GM04503 (cell line): ENCODE data around the gene PTH1R.

ENCODE experiments used
- DNase-seq: peaks from one replicate; pipeline ENCODE4 v3.0.0-alpha.2; 2012; ENCODE audit warnings: low read depth

The PTH1R gene

DNA sequence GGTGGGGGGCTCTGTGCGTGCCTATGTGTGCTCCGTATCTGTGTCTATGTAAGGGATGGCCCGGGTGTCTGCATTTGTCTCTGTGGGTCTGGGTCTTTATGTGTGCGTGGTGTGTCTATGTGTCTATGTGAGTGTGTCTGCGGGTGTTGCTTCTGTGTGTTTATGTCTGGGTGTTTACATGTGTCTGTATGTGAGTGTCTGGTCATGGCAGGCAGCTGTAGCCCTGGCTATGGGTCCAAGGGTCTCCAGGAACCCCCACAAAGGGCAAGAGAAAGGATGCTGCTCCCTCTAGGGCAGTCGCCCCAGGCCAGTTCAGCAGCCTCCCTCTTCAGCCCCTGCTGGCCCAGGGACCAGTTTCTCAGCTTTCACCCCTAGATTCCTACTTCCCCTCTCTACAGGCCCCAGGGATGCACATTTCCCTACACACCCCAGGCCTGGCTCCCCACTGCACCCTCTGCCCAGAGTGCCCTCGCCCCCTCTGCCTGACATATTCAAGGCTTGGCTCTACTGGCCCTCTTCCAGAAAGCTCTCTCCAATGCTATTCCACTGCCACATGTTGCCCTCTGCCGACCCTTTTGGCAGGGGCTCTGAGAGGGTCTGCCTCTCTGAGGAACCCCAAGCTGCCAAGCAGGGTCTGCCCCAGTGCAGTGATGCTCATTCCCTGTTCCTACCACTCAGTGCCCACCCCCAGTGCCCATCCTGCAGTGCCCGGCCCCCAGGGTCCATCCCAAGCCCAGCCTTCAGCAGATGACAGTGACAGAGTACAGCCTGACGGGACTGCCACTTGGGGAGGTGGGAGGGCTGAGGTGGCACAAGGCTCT lies 13.2 kb upstream of the PTH1R start:
- no peak for DNase-seq

DNA sequence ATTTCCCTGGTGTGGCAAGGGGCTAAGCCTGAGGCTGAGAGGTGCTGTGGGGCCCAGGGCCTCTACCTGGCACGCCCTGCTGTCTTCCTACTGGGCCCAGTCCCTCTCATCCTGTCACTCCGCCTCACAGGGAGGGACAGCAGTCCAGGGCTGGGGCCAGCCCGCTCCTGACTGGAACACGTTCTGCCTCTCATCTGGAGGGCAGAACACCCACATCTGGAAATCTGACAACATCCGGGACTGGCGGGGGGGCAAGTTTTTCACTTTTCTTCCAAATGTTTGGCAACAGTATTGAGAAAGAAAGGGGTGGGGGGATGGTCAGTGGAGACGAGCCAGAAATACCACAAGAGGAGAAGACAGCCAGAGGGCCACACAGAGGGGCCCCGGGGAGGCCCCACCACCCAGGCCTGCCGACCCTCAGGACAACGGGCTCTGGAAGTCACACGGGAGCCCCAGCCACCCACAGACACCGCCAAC lies 12.5 kb upstream of the PTH1R start:
- DNase-seq = no peak

DNA sequence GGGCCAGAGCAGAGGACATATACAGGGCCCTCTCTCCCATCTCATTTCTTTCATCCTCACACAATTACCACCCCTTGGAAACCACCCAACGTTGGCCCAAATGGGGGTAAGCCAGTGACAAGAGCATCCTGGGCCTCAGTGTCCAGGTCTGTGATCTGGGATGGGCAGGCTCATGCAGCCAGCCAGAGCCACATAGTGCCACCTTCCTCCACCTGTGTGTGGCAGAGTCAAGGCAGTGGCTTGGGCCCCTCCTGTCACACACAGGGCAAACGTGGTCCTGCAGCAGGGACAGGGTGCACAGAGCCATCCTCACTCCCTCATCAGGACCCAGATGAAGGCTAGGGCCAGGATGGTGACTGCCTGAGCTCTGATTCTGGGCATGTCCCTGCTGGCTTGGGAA lies 12.0 kb upstream of the PTH1R start:
- DNase-seq = no peak

DNA sequence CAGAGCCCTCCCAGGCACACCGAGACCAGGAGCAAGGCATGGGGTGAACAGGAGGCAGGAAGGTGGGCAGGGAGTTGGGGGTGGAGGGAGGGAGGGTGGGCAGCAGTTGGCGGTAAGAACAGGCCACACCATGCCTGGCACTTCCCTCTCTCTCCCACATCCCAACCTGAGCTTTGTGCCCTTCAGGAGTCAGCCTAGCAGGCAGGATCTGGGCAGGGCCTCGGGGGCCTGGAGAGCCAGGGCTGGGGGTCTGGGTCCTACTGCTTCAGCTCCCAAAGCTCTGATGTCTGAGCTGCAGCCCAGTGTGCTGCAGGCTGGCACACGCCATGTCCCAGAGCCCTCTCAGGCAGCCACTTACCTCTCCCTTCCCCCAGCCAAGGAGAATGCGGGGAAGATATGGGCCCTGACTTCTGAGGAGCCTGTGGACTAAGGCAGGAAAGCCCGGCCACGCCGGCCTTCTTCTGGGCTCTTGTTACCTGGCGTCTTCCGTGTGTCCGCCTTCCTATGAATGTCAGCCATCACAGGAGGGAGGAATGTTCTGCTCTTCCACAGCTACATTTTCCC lies 11.4 kb upstream of the PTH1R start:
- DNase-seq = no peak

DNA sequence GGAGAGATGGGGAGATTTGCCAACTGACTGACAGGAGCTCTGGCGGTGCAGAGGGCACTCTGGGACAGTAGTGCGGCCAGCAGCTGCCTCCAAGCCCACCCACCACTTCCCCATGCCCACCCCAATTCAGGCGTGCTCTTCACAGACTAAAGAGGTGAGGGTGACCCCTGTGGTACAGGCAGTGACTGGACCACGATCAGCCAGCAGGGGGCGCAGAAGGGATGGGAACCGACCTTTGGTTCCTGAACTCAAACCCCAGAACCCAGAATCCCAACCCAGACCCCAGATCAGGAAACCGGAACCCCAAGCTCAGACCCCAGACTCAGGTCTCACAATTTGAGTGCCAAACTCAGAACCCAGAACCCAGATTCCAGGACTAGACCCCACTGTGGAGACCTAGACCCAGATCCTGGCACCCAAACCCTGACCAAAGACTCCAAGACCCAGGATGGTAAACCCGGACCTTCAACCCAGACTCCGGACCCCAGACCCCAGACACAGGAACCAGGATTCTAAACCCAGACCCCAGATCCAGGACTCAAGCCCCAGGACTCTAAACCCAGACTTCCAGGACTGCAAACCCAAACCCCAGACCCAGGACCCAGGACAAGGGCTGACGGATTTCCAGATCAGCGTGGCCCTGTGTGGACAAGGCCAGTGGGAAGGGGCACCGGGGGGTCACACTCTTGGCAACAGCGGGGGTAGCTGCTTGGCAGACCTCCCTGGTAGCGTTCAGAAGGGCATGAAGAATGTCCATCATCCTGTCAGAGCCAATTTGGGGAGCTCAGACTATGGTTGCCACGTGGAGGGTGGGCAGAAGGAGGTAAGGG lies 10.6 kb upstream of the PTH1R start:
- no peak for DNase-seq

DNA sequence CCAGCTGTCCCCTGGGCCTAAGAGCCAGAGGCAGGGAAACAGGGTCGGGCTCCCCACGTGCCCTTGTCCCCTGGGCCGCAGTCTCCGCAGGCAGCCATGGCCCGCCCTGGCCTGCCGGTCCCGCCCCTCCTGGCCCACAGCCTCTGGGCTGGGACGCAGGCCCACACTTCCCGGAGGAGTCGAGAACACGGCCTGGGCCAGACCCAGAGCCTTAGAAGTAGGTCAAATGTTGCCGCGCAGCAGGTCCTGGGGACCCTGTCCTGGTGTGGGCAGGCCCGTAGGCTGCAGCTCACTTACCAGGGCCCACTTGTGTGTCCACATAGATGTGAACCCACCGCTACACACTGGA lies 10.0 kb upstream of the PTH1R start:
- DNase-seq = no peak

DNA sequence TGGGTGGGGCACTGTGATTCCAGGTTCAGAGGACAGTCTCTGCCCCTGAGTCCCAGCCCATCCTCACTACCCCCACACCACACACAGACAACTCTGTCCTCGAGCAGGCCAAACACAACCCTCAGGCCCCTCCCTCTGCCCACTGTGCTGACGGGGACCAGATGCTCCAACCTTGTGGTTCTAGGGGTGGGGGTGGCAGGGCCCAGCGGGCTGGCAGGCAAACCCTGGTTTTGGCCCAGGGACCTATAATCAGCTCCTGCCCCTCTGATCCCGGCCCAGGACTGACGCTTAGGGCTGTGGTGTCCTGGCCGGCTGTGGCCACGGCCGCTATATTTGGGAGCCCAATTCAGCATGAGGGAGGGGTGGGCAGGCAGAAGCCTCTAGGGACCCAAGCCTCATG lies 9.2 kb upstream of the PTH1R start:
- no peak for DNase-seq

DNA sequence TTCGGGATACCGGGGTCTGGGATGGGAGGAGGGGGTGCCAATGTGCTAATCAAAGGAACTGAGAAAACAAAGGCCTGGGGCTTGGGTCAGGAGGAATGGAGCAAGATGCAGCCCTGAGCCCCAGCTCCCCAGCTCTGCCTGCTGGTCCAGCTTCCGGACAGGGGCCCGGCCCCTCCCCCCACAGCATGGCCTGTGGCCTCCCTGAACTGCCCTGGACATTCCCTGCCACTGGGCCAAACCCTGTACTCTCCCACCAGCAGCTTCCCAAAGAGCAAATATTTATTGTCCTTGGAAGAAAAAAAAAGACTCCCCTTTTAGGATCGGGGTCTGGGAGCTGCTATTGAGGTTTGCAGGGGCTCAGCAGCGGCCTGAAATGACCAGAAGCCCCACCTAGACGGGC lies 8.6 kb upstream of the PTH1R start:
- no peak for DNase-seq

DNA sequence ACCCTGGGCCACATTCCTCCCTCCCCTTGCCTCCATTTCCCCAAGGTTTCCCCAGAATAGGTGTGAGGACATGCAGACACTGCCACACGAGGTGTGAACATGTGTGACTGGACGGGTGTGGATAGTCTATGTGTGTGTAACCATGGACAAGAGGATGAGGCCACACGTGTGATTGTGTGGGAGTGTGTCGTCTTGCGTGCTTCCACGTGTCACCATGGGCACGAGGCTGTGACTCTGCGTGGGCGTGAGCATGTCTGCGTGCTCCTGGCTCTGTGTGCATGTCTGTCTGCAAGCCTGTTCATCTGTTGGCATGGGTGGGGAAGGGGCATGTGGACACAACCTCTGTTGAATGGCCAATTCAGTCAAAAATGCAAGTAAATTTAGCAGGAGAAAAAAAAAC lies 8.1 kb upstream of the PTH1R start:
- no peak for DNase-seq

DNA sequence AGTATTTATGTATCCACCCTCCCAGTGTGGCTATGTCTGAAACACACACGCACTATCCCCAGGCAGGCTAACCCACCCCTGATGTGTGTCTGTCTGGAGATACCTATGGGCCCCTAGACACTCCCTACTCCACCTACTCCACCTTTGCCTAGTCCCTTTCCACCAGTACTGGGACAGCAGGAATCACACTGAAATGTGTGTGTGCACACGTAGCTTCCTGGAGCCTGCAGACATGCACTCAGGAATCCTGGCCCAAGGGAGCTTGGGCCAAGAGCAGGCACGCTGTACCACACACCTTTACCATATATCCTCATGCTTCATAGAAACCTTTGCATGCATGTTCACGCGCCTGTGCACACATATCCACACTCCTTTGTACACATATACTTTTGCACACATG lies 6.9 kb upstream of the PTH1R start:
- DNase-seq = no peak

DNA sequence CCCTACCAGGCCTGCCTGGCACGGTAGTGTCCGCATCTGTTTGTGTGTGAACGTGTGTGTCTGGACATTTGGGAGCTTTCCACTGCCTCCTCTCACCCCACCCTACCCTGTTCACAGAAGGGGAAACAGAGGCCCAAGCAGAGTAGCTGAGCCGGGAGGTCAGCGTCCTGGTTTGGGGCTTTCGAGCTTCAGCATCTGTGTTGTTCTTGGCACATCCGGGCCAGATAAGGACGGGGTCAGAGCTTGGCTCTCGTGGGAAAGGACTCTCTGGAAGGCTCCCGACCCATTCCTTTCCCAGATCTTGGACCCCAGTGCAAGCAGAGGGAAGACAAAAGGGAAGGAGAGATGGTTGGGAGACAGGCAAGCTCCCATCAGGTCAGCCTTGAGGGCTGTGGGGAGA lies 6.3 kb upstream of the PTH1R start:
- DNase-seq = no peak

DNA sequence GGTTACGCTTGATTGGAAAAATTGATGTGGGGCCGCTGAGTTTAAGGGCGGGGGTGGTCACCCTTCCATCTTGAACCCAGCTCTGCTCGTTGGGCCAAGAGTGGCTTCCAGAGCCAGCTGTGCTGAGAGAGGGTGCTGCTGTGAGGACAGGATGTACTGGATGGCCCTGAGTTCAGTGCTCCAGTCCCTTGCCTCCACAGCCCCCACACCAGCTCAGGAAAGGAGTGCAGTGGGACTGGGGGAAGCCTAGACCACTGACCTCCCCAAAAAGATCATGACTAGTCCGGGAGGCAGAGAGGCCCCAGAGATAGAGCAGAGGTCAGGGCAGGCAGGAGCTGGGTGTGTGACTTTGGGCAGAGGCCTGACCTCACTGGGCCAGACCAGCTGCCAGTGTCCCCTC lies 4.0 kb upstream of the PTH1R start:
- no peak for DNase-seq

DNA sequence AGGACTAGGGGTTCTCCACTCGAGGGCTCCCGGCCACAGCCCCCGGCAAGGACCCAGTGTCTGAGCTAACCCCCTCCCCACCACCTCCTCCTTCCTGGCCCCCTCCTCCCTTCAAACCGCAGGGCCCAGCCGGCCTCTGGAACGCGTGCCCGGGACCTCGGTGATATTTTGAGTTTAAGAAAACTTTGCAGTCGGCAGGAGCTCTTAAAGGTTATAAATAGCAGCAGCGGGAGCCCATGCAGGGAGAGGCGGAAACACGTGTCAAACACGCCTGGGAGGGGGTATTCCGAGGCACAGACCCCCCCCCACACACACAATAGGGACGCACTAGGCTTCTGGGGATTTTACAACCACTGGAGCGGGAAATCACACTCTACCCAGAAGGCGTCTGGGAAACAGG lies 3.1 kb upstream of the PTH1R start:
- no peak for DNase-seq

DNA sequence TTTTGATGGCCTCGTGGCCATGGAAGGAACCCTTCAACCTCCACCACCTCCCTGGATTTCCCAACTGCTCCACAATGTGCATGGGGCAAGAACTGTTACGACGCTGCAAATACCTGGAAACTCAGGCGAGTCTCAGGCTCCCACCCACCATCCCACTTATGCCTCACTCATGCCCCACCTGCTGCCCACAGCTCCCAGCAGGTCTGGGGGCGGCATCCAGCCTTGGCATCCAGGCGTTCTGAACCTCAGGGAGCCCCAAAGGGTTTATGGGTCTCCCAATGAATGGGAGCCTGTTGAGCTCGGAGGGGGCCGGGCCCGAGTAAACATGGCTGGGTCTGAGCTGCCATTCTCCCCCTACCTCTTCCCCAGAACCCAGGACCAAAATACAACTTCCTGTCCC lies 2.0 kb upstream of the PTH1R start:
- DNase-seq = no peak

DNA sequence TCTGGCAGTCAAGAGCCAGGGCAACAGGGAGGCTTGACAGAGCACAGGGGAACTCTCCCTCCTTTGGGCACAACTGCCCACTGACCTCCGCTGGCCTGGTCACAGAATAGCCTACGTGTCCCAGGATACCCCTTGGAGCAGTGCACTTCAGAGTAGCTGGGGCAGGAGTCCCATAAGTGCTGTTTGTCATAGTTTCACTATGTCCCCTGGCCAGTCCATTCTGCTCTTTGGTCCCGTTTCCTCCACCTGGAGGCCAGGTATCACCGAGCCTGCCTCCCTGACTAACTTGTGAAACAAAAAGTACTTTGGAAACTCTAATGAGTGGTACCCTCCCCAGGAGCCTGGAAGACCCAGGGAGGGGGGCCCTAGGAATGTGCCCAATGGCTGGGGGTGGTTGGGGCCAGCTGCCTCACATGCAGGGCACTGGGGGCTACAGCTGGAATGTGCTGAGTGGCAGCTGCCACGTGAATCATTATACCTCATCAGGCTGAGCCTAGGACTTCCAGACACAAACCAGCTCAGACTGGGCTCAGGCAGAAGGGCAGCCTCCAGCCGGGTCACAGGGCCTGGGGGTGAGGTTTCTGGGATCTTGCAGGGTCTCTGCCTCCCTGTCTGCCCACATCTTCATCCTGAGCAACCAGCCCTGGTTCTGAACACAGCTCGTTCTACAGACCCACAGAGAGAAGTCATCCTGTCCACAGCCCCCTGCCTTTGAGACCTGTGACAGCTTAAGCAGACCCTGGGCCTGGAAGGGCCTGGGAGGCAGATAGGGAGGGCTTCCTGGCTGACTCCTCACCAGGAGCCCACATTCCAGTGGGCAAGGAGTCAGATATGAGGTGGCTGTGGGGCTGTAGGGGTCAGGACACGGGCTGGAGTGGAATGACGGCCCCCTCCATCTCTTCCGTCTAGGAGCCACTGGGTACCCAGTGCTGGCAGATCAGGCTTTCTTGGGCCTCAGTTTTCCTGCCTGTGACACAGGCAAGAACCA lies 914 bp upstream of the PTH1R start:
- no peak for DNase-seq

DNA sequence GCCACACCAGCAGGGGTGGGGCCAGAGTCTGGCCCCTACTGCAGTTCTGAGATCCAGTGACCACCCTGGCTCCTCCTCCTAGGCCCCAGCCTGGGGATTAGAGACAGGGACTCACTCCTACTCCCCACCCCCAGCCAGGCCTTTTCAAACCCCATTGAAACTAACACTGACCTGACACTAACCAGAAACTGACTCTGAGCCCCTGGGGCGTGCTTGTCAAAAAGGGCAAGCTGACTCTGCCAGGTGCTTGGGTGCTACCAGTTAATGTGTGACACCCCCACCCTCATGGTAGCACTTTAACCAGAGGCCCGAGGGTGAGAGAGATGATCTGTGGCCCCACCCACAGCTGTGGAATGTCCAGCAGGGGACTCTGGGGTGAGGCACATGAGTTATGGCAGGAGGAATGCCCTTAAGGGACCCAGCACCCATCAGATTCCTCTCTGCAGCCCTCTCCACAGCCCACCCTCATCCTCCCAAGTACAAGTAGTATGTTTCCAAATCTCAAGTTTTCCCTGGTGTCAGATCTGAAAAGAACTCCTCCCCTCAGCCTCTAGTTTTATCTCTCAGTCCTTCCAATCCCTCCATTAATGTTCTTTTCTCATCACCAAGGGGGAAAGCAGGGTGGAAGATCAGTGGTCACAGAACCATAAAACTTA lies 1.4 kb downstream of the PTH1R start:
- no peak for DNase-seq

DNA sequence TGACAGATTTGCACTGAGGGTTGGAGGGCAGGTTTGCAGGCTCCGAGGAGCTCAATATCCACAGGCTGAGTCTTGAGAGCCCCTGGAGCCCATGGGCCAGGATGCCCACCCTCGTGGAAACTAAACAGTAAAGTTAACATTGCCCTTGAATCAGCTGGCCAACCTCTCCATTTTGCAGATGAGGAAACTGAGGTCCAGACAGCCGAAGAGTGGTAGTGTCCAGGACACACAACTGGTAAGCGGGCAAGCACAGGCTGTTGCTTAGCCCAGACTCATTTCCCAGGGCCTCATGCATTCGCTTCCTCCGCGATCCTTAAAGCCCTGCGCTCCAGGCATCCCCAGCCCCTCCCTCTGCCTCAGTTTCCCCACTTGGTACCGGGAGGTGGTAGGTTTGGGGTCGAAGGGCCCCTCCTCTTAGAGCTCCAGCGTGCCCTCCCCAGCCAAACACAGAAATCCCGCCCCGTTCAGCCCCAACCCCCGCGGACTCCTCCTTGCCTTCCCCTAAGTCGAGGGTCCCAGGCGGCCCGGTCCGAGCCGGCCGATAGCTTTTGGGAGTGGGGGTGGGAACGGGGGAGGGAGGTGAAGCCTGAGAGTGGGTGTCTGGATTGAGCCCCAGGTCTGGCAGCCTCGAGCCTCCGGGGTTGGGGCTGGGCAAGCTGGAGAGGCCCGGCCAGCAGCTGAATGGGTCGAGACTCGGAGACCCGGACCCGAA lies 3.5 kb downstream of the PTH1R start:
- DNase-seq = no peak

DNA sequence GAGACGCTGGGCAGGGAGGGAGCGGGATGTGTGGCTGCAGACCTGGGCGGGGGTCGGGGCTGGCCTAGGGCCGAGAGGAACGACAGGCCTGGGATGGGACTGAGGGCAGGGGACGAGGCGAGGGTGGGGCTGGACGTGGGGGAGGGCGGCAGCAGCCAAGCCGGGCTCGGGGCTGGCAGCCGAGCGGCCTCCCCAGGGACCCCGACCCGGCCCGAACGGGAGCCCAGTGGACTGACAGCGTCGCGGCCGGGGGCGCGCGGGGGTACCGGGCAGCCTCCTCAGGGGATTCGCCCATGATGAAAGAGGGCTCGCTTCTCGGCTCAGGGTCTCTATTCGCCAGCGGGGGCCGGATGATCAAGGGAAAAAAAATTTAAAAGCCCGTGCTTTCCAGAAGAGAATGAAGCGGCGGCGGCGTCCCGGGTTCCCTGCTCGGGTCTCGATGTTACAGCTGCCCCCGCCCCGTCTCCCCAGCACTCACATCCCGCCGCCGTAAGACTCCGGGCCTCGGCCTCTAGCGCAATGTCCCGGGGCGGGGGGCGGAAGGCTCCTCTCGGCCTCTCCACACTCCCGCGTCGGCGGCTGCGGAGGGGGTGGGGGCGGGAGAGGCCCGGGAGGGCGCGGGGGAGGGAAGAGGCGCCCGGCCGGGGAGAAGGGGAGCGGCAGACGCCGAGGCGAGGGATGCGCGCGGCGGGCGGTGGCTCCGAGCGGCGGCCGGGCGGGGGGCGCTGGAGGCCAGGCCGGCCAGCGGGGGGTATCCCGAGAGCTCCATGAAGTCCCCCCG lies 4.3 kb downstream of the PTH1R start:
- no peak for DNase-seq

DNA sequence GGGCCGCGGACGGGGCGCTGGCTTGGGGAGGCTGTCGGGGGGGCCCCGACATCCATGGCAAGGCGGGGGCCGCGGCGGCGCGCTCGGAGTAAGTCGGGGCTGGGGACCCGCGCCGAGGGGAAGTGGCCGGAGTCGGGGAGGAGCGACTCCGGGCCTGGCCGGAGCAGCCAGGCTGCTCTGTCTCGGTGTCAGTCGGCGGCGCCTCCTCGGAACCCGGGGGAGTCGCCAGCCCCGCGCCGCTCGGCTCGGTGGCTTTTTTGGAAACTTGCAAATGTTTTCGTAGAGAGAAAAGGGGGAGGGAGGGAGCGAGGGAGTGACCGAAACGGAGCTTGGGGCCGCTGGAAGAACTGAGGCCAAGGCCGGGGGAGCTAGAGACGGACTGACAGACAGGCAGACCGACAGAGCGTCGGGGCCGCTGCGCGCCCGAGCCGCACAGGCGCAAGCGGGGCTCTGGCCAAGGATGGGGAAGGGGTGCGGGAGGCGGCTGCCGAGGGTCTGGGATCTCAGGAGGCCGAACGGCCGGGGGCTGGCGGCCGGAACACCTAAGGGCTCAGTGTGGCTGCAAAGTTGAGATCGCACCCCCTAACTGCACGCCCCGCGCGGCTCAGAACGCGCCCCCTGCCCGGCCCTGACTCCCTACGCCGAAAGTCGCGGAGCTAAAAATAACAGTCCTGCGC lies 5.0 kb downstream of the PTH1R start:
- DNase-seq = no peak
